H1 (cell line): Measurements from ENCODE around the gene ENTREP3. TPM values are rescaled to one million over a fixed set of nuclear protein-coding genes. Genes with fewer than 3 reads are reported as not detected.

Source experiments
- BCL11A ChIP-seq, 2 experiments: IDR thresholded peaks; one replicate each; pipeline ENCODE4 v1.6.1; 2011; ENCODE audit warnings: low read depth in 2 of 2, low read length in 2 of 2, mild to moderate bottlenecking in 2 of 2
- CHD1 ChIP-seq: IDR thresholded peaks from 2 replicates; pipeline ENCODE4 v1.6.1; 2012; ENCODE audit warnings: low read depth, low read length, improper control_type of control experiment
- KDM5A ChIP-seq: fragments of 200-600 bp; IDR thresholded peaks from 2 replicates; pipeline ENCODE4 v1.7.1; 2012; ENCODE audit warnings: mild to moderate bottlenecking, low read length, inconsistent platforms, mixed read lengths
- RFX5 ChIP-seq: IDR thresholded peaks from 2 replicates; pipeline ENCODE4 v1.6.1; 2011; ENCODE audit warnings: low read depth, low read length, improper control_type of control experiment, borderline replicate concordance
- SAP30 ChIP-seq: fragments of 300-600 bp; sonication (generic); IDR thresholded peaks from 2 replicates; pipeline ENCODE4 v1.7.1; 2012; ENCODE audit warnings: low read length, moderate library complexity, mild to moderate bottlenecking, inconsistent platforms; ENCODE audit not compliant: insufficient read depth, insufficient replicate concordance
- SIX5 ChIP-seq: IDR thresholded peaks from 2 replicates; pipeline ENCODE4 v1.6.1; 2011; ENCODE audit warnings: mild to moderate bottlenecking, low read depth, low read length
- SP4 ChIP-seq: IDR thresholded peaks from 2 replicates; pipeline ENCODE4 v1.6.1; 2012; ENCODE audit warnings: low read length, inconsistent platforms
- SUZ12 ChIP-seq: fragments of 200-600 bp; sonication (generic); IDR thresholded peaks from 2 replicates; pipeline ENCODE4 v1.6.1; 2012; ENCODE audit warnings: mild to moderate bottlenecking, inconsistent platforms, low read length, moderate library complexity, mixed read lengths
- TAF1 ChIP-seq: IDR thresholded peaks from 2 replicates; pipeline ENCODE4 v1.6.1; 2011; ENCODE audit warnings: mild to moderate bottlenecking, low read depth, low read length
- polyA plus RNA-seq, 7 experiments: library from polyadenylated mRNA; depleted of rRNA in 3 of 7; stranded (reverse) in 5 of 7; unstranded in 2 of 7; fragments of >200 nt in 5 of 7; fragments of 200-250 nt in 2 of 7; gene quantifications; 1 replicate in 5 of 7; 2 replicates in 1 of 7; 4 replicates in 1 of 7; pipeline versions ENCODE4 v1.2.1 to v1.2.3, GENCODE V29; 2011 to 2013; ENCODE audit warnings: missing spikeins in 2 of 7, mixed read lengths in 2 of 7
- total RNA-seq: library from RNA; stranded (reverse); fragmentation: NEBNext Ultra II Directional; extraction: Animal tissue kit (Norgen Biotek cat#: 25700); gene quantifications from 2 replicates; pipeline ENCODE4 v1.2.1, GENCODE V29; 2021
- TF ChIP-seq, protein P1 (sequence below): fragments of 300-600 bp; sonication (generic); IDR thresholded peaks from 2 replicates; pipeline ENCODE4 v1.7.1; 2012; ENCODE audit warnings: low read length, moderate library complexity, mild to moderate bottlenecking, inconsistent platforms; ENCODE audit not compliant: insufficient replicate concordance

Gene ENTREP3
- total and polyA plus RNA-seq, 2 of the 8 experiments (the other 6 are each of a cell fraction or from before 2014, with no cell fraction given): 22.8 to 52.2 TPM

DNA sequence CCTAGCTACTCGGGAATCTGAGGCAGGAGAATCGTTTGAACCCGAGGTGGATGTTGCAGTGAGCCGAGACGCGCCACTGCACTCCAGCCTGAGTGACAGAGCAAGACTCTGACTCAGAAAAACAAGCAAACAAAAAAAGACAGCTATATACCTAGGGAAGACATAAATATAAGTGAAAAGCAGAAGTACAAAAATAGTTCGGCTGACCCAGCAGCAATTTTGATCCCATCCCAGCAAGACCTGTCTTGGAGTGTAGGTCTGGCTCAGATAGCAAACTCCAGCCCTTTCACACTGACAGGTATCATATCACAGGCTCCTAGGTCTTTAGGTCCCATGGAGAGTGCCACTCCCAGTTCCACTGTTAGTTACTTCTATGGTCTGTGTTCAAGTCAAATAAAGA, 32.2 kb downstream of the ENTREP3 start (continued):
- TF ChIP-seq, protein P1, sequence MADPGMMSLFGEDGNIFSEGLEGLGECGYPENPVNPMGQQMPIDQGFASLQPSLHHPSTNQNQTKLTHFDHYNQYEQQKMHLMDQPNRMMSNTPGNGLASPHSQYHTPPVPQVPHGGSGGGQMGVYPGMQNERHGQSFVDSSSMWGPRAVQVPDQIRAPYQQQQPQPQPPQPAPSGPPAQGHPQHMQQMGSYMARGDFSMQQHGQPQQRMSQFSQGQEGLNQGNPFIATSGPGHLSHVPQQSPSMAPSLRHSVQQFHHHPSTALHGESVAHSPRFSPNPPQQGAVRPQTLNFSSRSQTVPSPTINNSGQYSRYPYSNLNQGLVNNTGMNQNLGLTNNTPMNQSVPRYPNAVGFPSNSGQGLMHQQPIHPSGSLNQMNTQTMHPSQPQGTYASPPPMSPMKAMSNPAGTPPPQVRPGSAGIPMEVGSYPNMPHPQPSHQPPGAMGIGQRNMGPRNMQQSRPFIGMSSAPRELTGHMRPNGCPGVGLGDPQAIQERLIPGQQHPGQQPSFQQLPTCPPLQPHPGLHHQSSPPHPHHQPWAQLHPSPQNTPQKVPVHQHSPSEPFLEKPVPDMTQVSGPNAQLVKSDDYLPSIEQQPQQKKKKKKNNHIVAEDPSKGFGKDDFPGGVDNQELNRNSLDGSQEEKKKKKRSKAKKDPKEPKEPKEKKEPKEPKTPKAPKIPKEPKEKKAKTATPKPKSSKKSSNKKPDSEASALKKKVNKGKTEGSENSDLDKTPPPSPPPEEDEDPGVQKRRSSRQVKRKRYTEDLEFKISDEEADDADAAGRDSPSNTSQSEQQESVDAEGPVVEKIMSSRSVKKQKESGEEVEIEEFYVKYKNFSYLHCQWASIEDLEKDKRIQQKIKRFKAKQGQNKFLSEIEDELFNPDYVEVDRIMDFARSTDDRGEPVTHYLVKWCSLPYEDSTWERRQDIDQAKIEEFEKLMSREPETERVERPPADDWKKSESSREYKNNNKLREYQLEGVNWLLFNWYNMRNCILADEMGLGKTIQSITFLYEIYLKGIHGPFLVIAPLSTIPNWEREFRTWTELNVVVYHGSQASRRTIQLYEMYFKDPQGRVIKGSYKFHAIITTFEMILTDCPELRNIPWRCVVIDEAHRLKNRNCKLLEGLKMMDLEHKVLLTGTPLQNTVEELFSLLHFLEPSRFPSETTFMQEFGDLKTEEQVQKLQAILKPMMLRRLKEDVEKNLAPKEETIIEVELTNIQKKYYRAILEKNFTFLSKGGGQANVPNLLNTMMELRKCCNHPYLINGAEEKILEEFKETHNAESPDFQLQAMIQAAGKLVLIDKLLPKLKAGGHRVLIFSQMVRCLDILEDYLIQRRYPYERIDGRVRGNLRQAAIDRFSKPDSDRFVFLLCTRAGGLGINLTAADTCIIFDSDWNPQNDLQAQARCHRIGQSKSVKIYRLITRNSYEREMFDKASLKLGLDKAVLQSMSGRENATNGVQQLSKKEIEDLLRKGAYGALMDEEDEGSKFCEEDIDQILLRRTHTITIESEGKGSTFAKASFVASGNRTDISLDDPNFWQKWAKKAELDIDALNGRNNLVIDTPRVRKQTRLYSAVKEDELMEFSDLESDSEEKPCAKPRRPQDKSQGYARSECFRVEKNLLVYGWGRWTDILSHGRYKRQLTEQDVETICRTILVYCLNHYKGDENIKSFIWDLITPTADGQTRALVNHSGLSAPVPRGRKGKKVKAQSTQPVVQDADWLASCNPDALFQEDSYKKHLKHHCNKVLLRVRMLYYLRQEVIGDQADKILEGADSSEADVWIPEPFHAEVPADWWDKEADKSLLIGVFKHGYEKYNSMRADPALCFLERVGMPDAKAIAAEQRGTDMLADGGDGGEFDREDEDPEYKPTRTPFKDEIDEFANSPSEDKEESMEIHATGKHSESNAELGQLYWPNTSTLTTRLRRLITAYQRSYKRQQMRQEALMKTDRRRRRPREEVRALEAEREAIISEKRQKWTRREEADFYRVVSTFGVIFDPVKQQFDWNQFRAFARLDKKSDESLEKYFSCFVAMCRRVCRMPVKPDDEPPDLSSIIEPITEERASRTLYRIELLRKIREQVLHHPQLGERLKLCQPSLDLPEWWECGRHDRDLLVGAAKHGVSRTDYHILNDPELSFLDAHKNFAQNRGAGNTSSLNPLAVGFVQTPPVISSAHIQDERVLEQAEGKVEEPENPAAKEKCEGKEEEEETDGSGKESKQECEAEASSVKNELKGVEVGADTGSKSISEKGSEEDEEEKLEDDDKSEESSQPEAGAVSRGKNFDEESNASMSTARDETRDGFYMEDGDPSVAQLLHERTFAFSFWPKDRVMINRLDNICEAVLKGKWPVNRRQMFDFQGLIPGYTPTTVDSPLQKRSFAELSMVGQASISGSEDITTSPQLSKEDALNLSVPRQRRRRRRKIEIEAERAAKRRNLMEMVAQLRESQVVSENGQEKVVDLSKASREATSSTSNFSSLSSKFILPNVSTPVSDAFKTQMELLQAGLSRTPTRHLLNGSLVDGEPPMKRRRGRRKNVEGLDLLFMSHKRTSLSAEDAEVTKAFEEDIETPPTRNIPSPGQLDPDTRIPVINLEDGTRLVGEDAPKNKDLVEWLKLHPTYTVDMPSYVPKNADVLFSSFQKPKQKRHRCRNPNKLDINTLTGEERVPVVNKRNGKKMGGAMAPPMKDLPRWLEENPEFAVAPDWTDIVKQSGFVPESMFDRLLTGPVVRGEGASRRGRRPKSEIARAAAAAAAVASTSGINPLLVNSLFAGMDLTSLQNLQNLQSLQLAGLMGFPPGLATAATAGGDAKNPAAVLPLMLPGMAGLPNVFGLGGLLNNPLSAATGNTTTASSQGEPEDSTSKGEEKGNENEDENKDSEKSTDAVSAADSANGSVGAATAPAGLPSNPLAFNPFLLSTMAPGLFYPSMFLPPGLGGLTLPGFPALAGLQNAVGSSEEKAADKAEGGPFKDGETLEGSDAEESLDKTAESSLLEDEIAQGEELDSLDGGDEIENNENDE: no peak
- no peak for TF ChIP-seq KDM5A
- no peak for TF ChIP-seq BCL11A (IDR thresholded peaks at IDR 0.05; ENCODE audit: low read depth in 2 of 2, low read length in 2 of 2)
- TF ChIP-seq SAP30: no peak
- no peak for TF ChIP-seq SUZ12
- no peak for TF ChIP-seq SIX5
- no peak for TF ChIP-seq CHD1
- TF ChIP-seq SP4: no peak
- TF ChIP-seq RFX5: no peak
- TF ChIP-seq TAF1: no peak
